Stimulated activated naive CD8-positive, alpha-beta T cell treated with anti-CD3 and anti-CD28 coated beads, Interleukin-15, Interleukin-2, amounts not matched to agents 100 U/mL and 50 U/mL, for 24 hours (primary cell): ENCODE measurements around the gene ST6GAL1.
"Not testable (repeated sequence)": the region's sequence is repeated elsewhere in the genome, so short reads cannot be mapped to it uniquely, and the experiment has no call there.

ENCODE experiments used
- ATAC-seq: fragments of 150-1000 bp; cut with Tn5 transposase; one replicate; pipeline ENCODE4 v1.10.0; 2021
- DNase-seq: peaks from one replicate; pipeline ENCODE4 v3.0.0; 2021

The ST6GAL1 gene

GRCh38 chr3:187021748-187022402, 91.5 kb downstream of the ST6GAL1 start:
- DNase-seq (no peak), ATAC-seq (no peak)

GRCh38 chr3:187022403-187023029, 92.2 kb downstream of the ST6GAL1 start:
- ATAC-seq = no peak
- DNase-seq = no peak

- ATAC-seq, DNase-seq: not testable (repeated sequence)
Measured at GRCh38 chr3:187023340-187023739, 93.0 kb downstream of the ST6GAL1 start.

- ATAC-seq (no peak), DNase-seq (no peak)
Measured at GRCh38 chr3:187024536-187025226, 94.4 kb downstream of the ST6GAL1 start.

- DNase-seq (peak; percentile 63), ATAC-seq (peak; percentile 91)
Measured at GRCh38 chr3:187025254-187025655, 94.9 kb downstream of the ST6GAL1 start.

GRCh38 chr3:187025656-187026316, 95.5 kb downstream of the ST6GAL1 start:
- ATAC-seq (peak; percentile 57), DNase-seq (peak; percentile 60)

- no peak for DNase-seq
- ATAC-seq = no peak
Measured at GRCh38 chr3:187026317-187026670, 96.0 kb downstream of the ST6GAL1 start.

- ATAC-seq (peak; percentile 21), DNase-seq (no peak)
Measured at GRCh38 chr3:187027531-187028278, 97.4 kb downstream of the ST6GAL1 start.

- no peak for ATAC-seq
Measured at GRCh38 chr3:187031934-187032333, 101.6 kb downstream of the ST6GAL1 start.

GRCh38 chr3:187036394-187036793, 106.1 kb downstream of the ST6GAL1 start:
- ATAC-seq = no peak

More at GRCh38 chr3:187031934-187032333, 101.6 kb downstream of the ST6GAL1 start:
- DNase-seq = no peak

GRCh38 chr3:187039100-187039722, 108.9 kb downstream of the ST6GAL1 start:
- ATAC-seq (no peak), DNase-seq (no peak)

More at GRCh38 chr3:187036394-187036793, 106.1 kb downstream of the ST6GAL1 start:
- DNase-seq = no peak

- DNase-seq (no peak), ATAC-seq (no peak)
Measured at GRCh38 chr3:187039723-187040414, 109.5 kb downstream of the ST6GAL1 start.

GRCh38 chr3:187040516-187041361, 110.4 kb downstream of the ST6GAL1 start:
- no peak for ATAC-seq
- DNase-seq = no peak

- peak; percentile 92 for ATAC-seq
- no peak for DNase-seq
Measured at GRCh38 chr3:187041362-187042307, 111.3 kb downstream of the ST6GAL1 start.

- DNase-seq (no peak), ATAC-seq (no peak)
Measured at GRCh38 chr3:187042346-187042745, 112.0 kb downstream of the ST6GAL1 start.

GRCh38 chr3:187042874-187043458, 112.6 kb downstream of the ST6GAL1 start:
- ATAC-seq (no peak), DNase-seq (no peak)

- no peak for ATAC-seq
- no peak for DNase-seq
Measured at GRCh38 chr3:187044206-187044605, 113.9 kb downstream of the ST6GAL1 start.

- no peak for ATAC-seq
Measured at GRCh38 chr3:187044867-187045552, 114.7 kb downstream of the ST6GAL1 start.

More at GRCh38 chr3:187044867-187045552, 114.7 kb downstream of the ST6GAL1 start:
- DNase-seq = no peak
